K562 (cell line): ENCODE results near the gene PRKAR2B. TPM values are rescaled to one million over a fixed set of nuclear protein-coding genes. Genes with fewer than 3 reads are reported as not detected.

ENCODE experiments used
- ARID4B ChIP-seq: sonication (generic); formaldehyde crosslinking; IDR thresholded peaks from 2 replicates; pipeline ENCODE4 v1.8.0; 2022; ENCODE audit warnings: mild to moderate bottlenecking, missing genetic modification reagents
- E4F1 ChIP-seq: fragments of 250-450 bp; sonication (Bioruptor Pico); IDR thresholded peaks from 2 replicates; pipeline ENCODE4 v1.5.0; 2021; ENCODE audit warnings: mild to moderate bottlenecking, borderline replicate concordance
- ETV5 ChIP-seq: sonication (generic); formaldehyde crosslinking; IDR thresholded peaks from 2 replicates; pipeline ENCODE4 v1.4.0; 2020; ENCODE audit warnings: low read depth, mild to moderate bottlenecking, missing genetic modification reagents
- FOXK2 ChIP-seq, 2 experiments: fragments of 450-650 bp; IDR thresholded peaks in 1 of 2; conservative IDR thresholded peaks in 1 of 2; 2 replicates each; pipeline ENCODE4 v1.6.1; 2016; ENCODE audit warnings: low read depth in 2 of 2, mild to moderate bottlenecking in 1 of 2
- FOXO4 ChIP-seq: fragments of 450-650 bp; formaldehyde crosslinking; IDR thresholded peaks from 2 replicates; pipeline ENCODE4 v1.4.0; 2020; ENCODE audit warnings: mild to moderate bottlenecking, moderate library complexity
- HCFC1 ChIP-seq: IDR thresholded peaks from 2 replicates; pipeline ENCODE4 v1.6.1; 2012; ENCODE audit warnings: low read depth, low read length, improper control_type of control experiment
- KDM1A ChIP-seq, 2 experiments: fragments of 450-650 bp; IDR thresholded peaks; 2 replicates each; pipeline ENCODE4 v1.6.1; 2016; ENCODE audit warnings: mild to moderate bottlenecking in 2 of 2
- KDM4B ChIP-seq, 2 experiments: fragments of 450-650 bp in 1 of 2; sonication (generic) in 1 of 2; IDR thresholded peaks; 2 replicates each; pipeline ENCODE4 v1.6.1; 2016 to 2017; ENCODE audit warnings: borderline replicate concordance in 2 of 2, antibody characterized with exemption in 1 of 2, low read depth in 1 of 2, mild to moderate bottlenecking in 1 of 2
- NBN ChIP-seq: fragments of 450-650 bp; IDR thresholded peaks from 2 replicates; pipeline ENCODE4 v1.6.1; 2016; ENCODE audit warnings: low read depth, mild to moderate bottlenecking
- NFE2 ChIP-seq: IDR thresholded peaks from 2 replicates; pipeline ENCODE4 v1.6.1; 2014; ENCODE audit warnings: antibody characterized with exemption, low read depth
- RAD51 ChIP-seq: fragments of 450-650 bp; IDR thresholded peaks from 2 replicates; pipeline ENCODE4 v1.7.1; 2016; ENCODE audit warnings: low read depth, mild to moderate bottlenecking, borderline replicate concordance
- SIN3A ChIP-seq, 2 experiments: fragments of 150-350 bp in 1 of 2; IDR thresholded peaks; 2 replicates each; pipeline ENCODE4 v1.6.1; 2011 to 2016; ENCODE audit warnings: borderline replicate concordance in 2 of 2, low read depth in 2 of 2, low read length in 2 of 2, mild to moderate bottlenecking in 2 of 2, moderate library complexity in 2 of 2; ENCODE audit not compliant: control insufficient read depth in 1 of 2
- TGIF2 ChIP-seq: sonication (generic); formaldehyde crosslinking; IDR thresholded peaks from 2 replicates; pipeline ENCODE4 v1.8.1; 2022; ENCODE audit warnings: mild to moderate bottlenecking, missing genetic modification reagents, moderate library complexity
- THRB ChIP-seq: fragments of 450-650 bp; formaldehyde crosslinking; conservative IDR thresholded peaks from 2 replicates; pipeline ENCODE4 v1.4.0; 2022; ENCODE audit warnings: mild to moderate bottlenecking, missing genetic modification characterization
- ZNF146 ChIP-seq: IDR thresholded peaks from one replicate; pipeline ENCODE4 v1.6.1; 2018; ENCODE audit warnings: missing compliant biosample characterization; ENCODE audit not compliant: unreplicated experiment
- ZNF224 ChIP-seq: sonication (generic); formaldehyde crosslinking; IDR thresholded peaks from 2 replicates; pipeline ENCODE4 v1.8.0; 2022; ENCODE audit warnings: mild to moderate bottlenecking, missing genetic modification reagents
- polyA plus RNA-seq, 8 experiments: library from polyadenylated mRNA; depleted of rRNA in 4 of 8; stranded (reverse) in 5 of 8; unstranded in 3 of 8; fragments of >200 nt; fragmentation: Nextera tagmentation in 2 of 8; fragmentation: Illumina TruSeq in 1 of 8; extraction: Ambion mirVana in 2 of 8; extraction: Trizol in 1 of 8; gene quantifications; 2 replicates each; pipeline versions ENCODE4 v1.2.1 to v1.2.3, GENCODE V29; 2011 to 2014; ENCODE audit warnings: inconsistent platforms in 1 of 8, missing spikeins in 1 of 8
- total RNA-seq, 7 experiments: library from RNA; depleted of rRNA in 6 of 7; stranded (reverse); fragments of >200 nt in 6 of 7; fragmentation: Illumina TruSeq in 2 of 7; extraction: Trizol in 2 of 7; gene quantifications; 2 replicates each; pipeline versions ENCODE4 v1.2.1 to v1.2.3, GENCODE V29; 2011 to 2021; ENCODE audit warnings: low replicate concordance in 1 of 7

PRKAR2B gene
- total and polyA plus RNA-seq, 9 of the 15 experiments (the other 6 are each of a cell fraction or from before 2014, with no cell fraction given) = 59.0 to 173 (median 129) TPM

GRCh38 chr7:107044347-107045194 lies at the start of gene PRKAR2B (continued):
- TF ChIP-seq RAD51 = peak; percentile 80
- no peak for TF ChIP-seq E4F1 (CRISPR knock-in tag)
- TF ChIP-seq KDM4B (IDR thresholded peaks at IDR 0.05; ENCODE audit: borderline replicate concordance in 2 of 2, low read depth in 1 of 2) = peak in 1 of 2 experiments; percentile 65; a peak in 2 of 4 replicates
- TF ChIP-seq KDM1A (IDR thresholded peaks at IDR 0.05) = no peak
- peak; percentile 72 for TF ChIP-seq ARID4B (CRISPR knock-in tag)
- 0 out of 2 replicates have a peak, but pooled peaks have one; percentile 24 for TF ChIP-seq FOXO4 (CRISPR knock-in tag)
- peak; percentile 55; the same call in 1 of the 2 replicates for TF ChIP-seq ETV5 (CRISPR knock-in tag)
- TF ChIP-seq FOXK2 (conservative IDR thresholded peaks at IDR 0.05 in 1 of 2, IDR thresholded peaks at IDR 0.05 in 1 of 2; ENCODE audit: low read depth in 2 of 2) = no peak
- TF ChIP-seq HCFC1 = no peak
- TF ChIP-seq THRB = no peak
- no peak for TF ChIP-seq NFE2
- TF ChIP-seq SIN3A (IDR thresholded peaks at IDR 0.05; ENCODE audit: borderline replicate concordance in 2 of 2, control insufficient read depth in 1 of 2, low read depth in 2 of 2, low read length in 2 of 2) = peak; percentile 82 to 92; a peak in 3 of 4 replicates
- TF ChIP-seq TGIF2 (CRISPR knock-in tag) = no peak
- no peak for TF ChIP-seq ZNF224 (CRISPR knock-in tag)
- TF ChIP-seq ZNF146 (CRISPR knock-in tag) = peak; percentile 44
- no peak for TF ChIP-seq NBN
